GM12875 (cell line): ENCODE measurements around the gene BCS1L.

Experiments used
- H3K4me3 ChIP-seq: one replicate; pipeline ENCODE4 v1.5.1; 2011; ENCODE audit warnings: low read depth, low read length, control low read depth
- TF ChIP-seq, protein P1 (sequence below): IDR thresholded peaks from 2 replicates; pipeline ENCODE4 v1.5.1; 2011; ENCODE audit warnings: low read depth, mild to moderate bottlenecking, control low read depth, inconsistent platforms, low read length, moderate library complexity, borderline replicate concordance; ENCODE audit not compliant: insufficient read depth

The BCS1L gene

DNA sequence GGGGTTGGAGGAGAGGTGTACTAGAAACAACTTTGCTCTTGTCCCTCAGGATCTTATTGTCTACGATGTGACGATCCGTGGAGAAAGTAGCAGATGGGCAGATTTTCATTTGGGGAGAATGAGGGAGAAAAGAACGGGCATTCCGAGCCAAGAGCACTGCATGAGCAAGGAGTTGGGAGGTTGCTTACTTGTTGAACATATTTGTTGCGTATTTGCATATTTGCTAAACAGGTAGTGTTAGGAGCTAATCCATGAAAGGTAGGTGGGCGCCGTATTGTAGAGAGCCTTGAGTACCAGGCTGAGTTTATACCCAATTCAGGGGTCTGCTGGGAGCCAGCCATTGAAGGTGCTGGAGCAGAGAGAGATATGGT lies 490 bp downstream of the BCS1L start:
- peak overlapping the region; percentile 77 for H3K4me3 ChIP-seq
- TF ChIP-seq, protein P1, sequence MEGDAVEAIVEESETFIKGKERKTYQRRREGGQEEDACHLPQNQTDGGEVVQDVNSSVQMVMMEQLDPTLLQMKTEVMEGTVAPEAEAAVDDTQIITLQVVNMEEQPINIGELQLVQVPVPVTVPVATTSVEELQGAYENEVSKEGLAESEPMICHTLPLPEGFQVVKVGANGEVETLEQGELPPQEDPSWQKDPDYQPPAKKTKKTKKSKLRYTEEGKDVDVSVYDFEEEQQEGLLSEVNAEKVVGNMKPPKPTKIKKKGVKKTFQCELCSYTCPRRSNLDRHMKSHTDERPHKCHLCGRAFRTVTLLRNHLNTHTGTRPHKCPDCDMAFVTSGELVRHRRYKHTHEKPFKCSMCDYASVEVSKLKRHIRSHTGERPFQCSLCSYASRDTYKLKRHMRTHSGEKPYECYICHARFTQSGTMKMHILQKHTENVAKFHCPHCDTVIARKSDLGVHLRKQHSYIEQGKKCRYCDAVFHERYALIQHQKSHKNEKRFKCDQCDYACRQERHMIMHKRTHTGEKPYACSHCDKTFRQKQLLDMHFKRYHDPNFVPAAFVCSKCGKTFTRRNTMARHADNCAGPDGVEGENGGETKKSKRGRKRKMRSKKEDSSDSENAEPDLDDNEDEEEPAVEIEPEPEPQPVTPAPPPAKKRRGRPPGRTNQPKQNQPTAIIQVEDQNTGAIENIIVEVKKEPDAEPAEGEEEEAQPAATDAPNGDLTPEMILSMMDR: no peak

GRCh38 chr2:218662377-218662776 lies 2.9 kb downstream of the BCS1L start:
- TF ChIP-seq, protein P1: no peak
- no peak overlapping the region for H3K4me3 ChIP-seq

GRCh38 chr2:218662827-218663226 lies 3.3 kb downstream of the BCS1L start:
- no peak overlapping the region for H3K4me3 ChIP-seq

GRCh38 chr2:218663901-218664300 lies 4.4 kb downstream of the BCS1L start:
- H3K4me3 ChIP-seq: no peak overlapping the region
- TF ChIP-seq, protein P1: no peak

More at GRCh38 chr2:218662827-218663226, 3.3 kb downstream of the BCS1L start:
- TF ChIP-seq, protein P1: no peak

DNA sequence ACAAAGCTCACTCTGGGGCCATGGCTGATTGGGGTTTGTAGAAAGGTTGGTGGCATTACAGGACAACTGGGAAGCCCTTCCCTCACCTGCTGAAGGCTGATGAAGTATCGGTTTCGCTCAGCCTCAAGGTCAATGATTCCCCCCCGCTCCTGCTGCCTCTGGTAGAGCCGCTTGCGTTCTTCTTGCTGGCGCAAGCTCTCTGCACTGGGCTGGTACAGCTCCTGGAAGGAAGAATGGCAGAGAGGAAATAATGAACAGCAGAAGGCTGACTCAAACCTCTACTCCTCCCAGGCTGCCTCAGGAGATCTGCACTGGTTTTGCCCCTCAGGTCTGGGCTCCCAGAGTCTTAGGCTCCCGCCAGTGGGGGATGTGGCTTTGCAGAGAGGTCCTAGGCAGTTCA lies 5.2 kb downstream of the BCS1L start:
- TF ChIP-seq, protein P1: no peak

GRCh38 chr2:218671097-218671653 lies 11.7 kb downstream of the BCS1L start:
- H3K4me3 ChIP-seq: peak overlapping the region; percentile 65
- TF ChIP-seq, protein P1: no peak

More for the DNA sequence above, 5.2 kb downstream of the BCS1L start:
- no peak overlapping the region for H3K4me3 ChIP-seq
